WERI-Rb-1 (cell line): Measurements from ENCODE around the gene RGS16.
"Not testable (repeated sequence)": the region's sequence is repeated elsewhere in the genome, so short reads cannot be mapped to it uniquely, and the experiment has no call there.

ENCODE experiments used
- DNase-seq: peaks from one replicate; pipeline ENCODE4 v3.0.0-alpha.2; 2020
- H3K27ac ChIP-seq: fragments of 250-450 bp; sonication (Bioruptor Pico); 2 replicates; pipeline ENCODE4 v1.5.1; 2020; ENCODE audit warnings: mild to moderate bottlenecking, moderate library complexity
- H3K27me3 ChIP-seq: fragments of 250-450 bp; sonication (Bioruptor Pico); 2 replicates; pipeline ENCODE4 v1.5.1; 2021; ENCODE audit warnings: mild to moderate bottlenecking, low read depth, moderate library complexity; ENCODE audit not compliant: insufficient read depth, severe bottlenecking
- H3K36me3 ChIP-seq: fragments of 250-450 bp; sonication (Bioruptor Pico); 2 replicates; pipeline ENCODE4 v1.5.1; 2020; ENCODE audit warnings: mild to moderate bottlenecking, moderate library complexity
- H3K4me3 ChIP-seq: 2 replicates; pipeline ENCODE4 v1.5.1; 2011; ENCODE audit warnings: low read depth, mild to moderate bottlenecking, control low read depth, low read length
- H3K9me3 ChIP-seq: fragments of 250-450 bp; sonication (Bioruptor Pico); 2 replicates; pipeline ENCODE4 v1.5.1; 2021; ENCODE audit warnings: mild to moderate bottlenecking, moderate library complexity; ENCODE audit not compliant: severe bottlenecking
- CTCF ChIP-seq: IDR thresholded peaks from 2 replicates; pipeline ENCODE4 v1.5.1; 2011; ENCODE audit warnings: low read depth, mild to moderate bottlenecking, control low read depth, inconsistent platforms, low read length

The RGS16 gene

GRCh38 chr1:182633031-182633430, 28.8 kb upstream of the RGS16 start:
- no peak for DNase-seq
- no peaks in the 10 kb centered on the region for H3K27me3 ChIP-seq
- H3K4me3 ChIP-seq: no peak overlapping the region
- peak overlapping the region; percentile 96 for H3K27ac ChIP-seq
- H3K9me3 ChIP-seq: no peaks in the 10 kb centered on the region
- no peak for TF ChIP-seq CTCF
- no peaks in the 10 kb centered on the region for H3K36me3 ChIP-seq

GRCh38 chr1:182632441-182632857, 28.3 kb upstream of the RGS16 start:
- H3K4me3 ChIP-seq, H3K36me3 ChIP-seq, H3K27me3 ChIP-seq, H3K27ac ChIP-seq, H3K9me3 ChIP-seq, DNase-seq: not testable (repeated sequence)

- Histone ChIP-seq H3K36me3 (no peaks in the 10 kb centered on the region), H3K27me3 (no peaks in the 10 kb centered on the region), H3K27ac (no peak overlapping the region), H3K9me3 (no peaks in the 10 kb centered on the region), H3K4me3 (no peak overlapping the region)
- TF ChIP-seq CTCF: no peak
- DNase-seq: no peak
Observed at GRCh38 chr1:182631954-182632353, 27.8 kb upstream of the RGS16 start.

- no peak overlapping the region for H3K27ac ChIP-seq
- H3K9me3 ChIP-seq: no peaks in the 10 kb centered on the region
- no peak overlapping the region for H3K4me3 ChIP-seq
- no peak for DNase-seq
- no peaks in the 10 kb centered on the region for H3K36me3 ChIP-seq
- H3K27me3 ChIP-seq: no peaks in the 10 kb centered on the region
- TF ChIP-seq CTCF: no peak
Observed at GRCh38 chr1:182631053-182631677, 27.0 kb upstream of the RGS16 start.

GRCh38 chr1:182630586-182630985, 26.4 kb upstream of the RGS16 start:
- TF ChIP-seq CTCF: no peak
- H3K27ac ChIP-seq: no peak overlapping the region
- H3K27me3 ChIP-seq: no peaks in the 10 kb centered on the region
- no peak for DNase-seq
- no peaks in the 10 kb centered on the region for H3K36me3 ChIP-seq
- no peak overlapping the region for H3K4me3 ChIP-seq
- H3K9me3 ChIP-seq: no peaks in the 10 kb centered on the region

- H3K36me3 ChIP-seq: no peaks in the 10 kb centered on the region
- H3K4me3 ChIP-seq: no peak overlapping the region
- H3K9me3 ChIP-seq: no peaks in the 10 kb centered on the region
- no peak for DNase-seq
- H3K27me3 ChIP-seq: no peaks in the 10 kb centered on the region
- no peak for TF ChIP-seq CTCF
- H3K27ac ChIP-seq: no peak overlapping the region
Observed at GRCh38 chr1:182629499-182630096, 25.4 kb upstream of the RGS16 start.
